H1 (cell line): ENCODE measurements around the gene SYT17. TPM values are rescaled to one million over a fixed set of nuclear protein-coding genes. Genes with fewer than 3 reads are reported as not detected.

Experiments used
- CTCF ChIA-PET: fragments of 300-600 bp; sonication (Branson Sonifier 250); formaldehyde crosslinking; loops from one replicate; lab custom pipeline; 2021; ENCODE audit not compliant: partially characterized antibody; lab: Charles Lee
- POLR2A ChIA-PET: fragments of 300-600 bp; sonication (Branson Sonifier 250); formaldehyde crosslinking; loops from one replicate; lab custom pipeline; 2021; ENCODE audit warnings: inconsistent platforms; ENCODE audit not compliant: partially characterized antibody; lab: Charles Lee
- DNase-seq, 2 experiments: peaks; one replicate each; pipeline versions ENCODE4 v3.0.0 to v3.0.0-alpha.2; 2010 to 2022; ENCODE audit warnings: low spot score in 2 of 2, low read depth in 1 of 2, mixed read lengths in 1 of 2
- FAIRE-seq: peaks from 2 replicates; lab custom pipeline; 2011; peaks lifted over from hg19 to GRCh38; lab: Jason Lieb, UNC
- H2AFZ ChIP-seq: 2 replicates; pipeline ENCODE4 v1.8.1; 2012; ENCODE audit warnings: low read length, inconsistent platforms
- H2AK5ac ChIP-seq: 2 replicates; pipeline ENCODE4 v1.6.1; 2013; ENCODE audit warnings: low read depth, low read length
- H2BK120ac ChIP-seq: replicated peaks from 2 replicates; pipeline ENCODE3; 2013; ENCODE audit warnings: low read depth, low read length, inconsistent platforms
- H2BK12ac ChIP-seq: 2 replicates; pipeline ENCODE4 v1.6.1; 2013; ENCODE audit warnings: low read depth, low read length
- H2BK15ac ChIP-seq: 2 replicates; pipeline ENCODE4 v1.6.1; 2013; ENCODE audit warnings: low read length
- H2BK20ac ChIP-seq: 2 replicates; pipeline ENCODE4 v1.6.1; 2013; ENCODE audit warnings: low read length
- H2BK5ac ChIP-seq: 2 replicates; pipeline ENCODE4 v1.6.1; 2013; ENCODE audit warnings: low read depth, low read length
- H3K14ac ChIP-seq: 2 replicates; pipeline ENCODE4 v1.6.1; 2013; ENCODE audit warnings: inconsistent platforms; ENCODE audit not compliant: insufficient read length
- H3K18ac ChIP-seq: 2 replicates; pipeline ENCODE4 v1.6.1; 2013; ENCODE audit warnings: low read length; ENCODE audit errors: extremely low read depth
- H3K23ac ChIP-seq: 2 replicates; pipeline ENCODE4 v1.6.1; 2013; ENCODE audit warnings: inconsistent platforms; ENCODE audit not compliant: insufficient read length
- H3K23me2 ChIP-seq: 2 replicates; pipeline ENCODE4 v1.6.1; 2013; ENCODE audit warnings: low read depth, low read length
- H3K27ac ChIP-seq: 2 replicates; pipeline ENCODE4 v1.6.1; 2011; ENCODE audit warnings: low read depth, low read length, inconsistent platforms
- H3K27me3 ChIP-seq, 4 experiments: replicated peaks in 1 of 4; 1 replicate in 1 of 4; 2 replicates in 3 of 4; pipeline versions ENCODE4 v1.6.1 to v1.8.1; 2011 to 2013; ENCODE audit warnings: low read length in 3 of 4, mild to moderate bottlenecking in 3 of 4, inconsistent platforms in 2 of 4, mixed read lengths in 2 of 4, moderate library complexity in 1 of 4; ENCODE audit not compliant: control insufficient read depth in 3 of 4, insufficient read depth in 3 of 4; ENCODE audit errors: extremely low read depth in 1 of 4
- H3K36me3 ChIP-seq, 4 experiments: 2 replicates each; pipeline versions ENCODE4 v1.6.1 to v1.8.1; 2011 to 2013; ENCODE audit warnings: mild to moderate bottlenecking in 4 of 4, low read length in 3 of 4, moderate library complexity in 2 of 4, control low read depth in 1 of 4, inconsistent platforms in 1 of 4; ENCODE audit not compliant: insufficient read depth in 4 of 4, control insufficient read depth in 2 of 4
- H3K4ac ChIP-seq: replicated peaks from 2 replicates; pipeline ENCODE3; 2013; ENCODE audit warnings: low read length, low read depth, mixed read lengths, inconsistent platforms; ENCODE audit not compliant: insufficient read length
- H3K4me1 ChIP-seq, 4 experiments: replicated peaks in 1 of 4; 1 replicate in 1 of 4; 2 replicates in 3 of 4; pipeline versions ENCODE4 v1.6.1 to v1.8.1; 2011 to 2013; ENCODE audit warnings: low read length in 3 of 4, inconsistent platforms in 2 of 4, mixed read lengths in 1 of 4; ENCODE audit not compliant: insufficient read depth in 4 of 4, control insufficient read depth in 3 of 4
- H3K4me2 ChIP-seq, 2 experiments: 2 replicates each; pipeline versions ENCODE4 v1.6.1 to v1.8.1; 2011 to 2013; ENCODE audit warnings: low read depth in 2 of 2, low read length in 2 of 2, control low read depth in 1 of 2, inconsistent platforms in 1 of 2, mild to moderate bottlenecking in 1 of 2; ENCODE audit not compliant: insufficient read depth in 1 of 2
- H3K4me3 ChIP-seq, 4 experiments: fragments of 200-600, 300-600 bp in 1 of 4; sonication (generic), shearing (Covaris generic), sonication (Bioruptor Twin) in 1 of 4; 2 replicates each; pipeline versions ENCODE4 v1.5.1 to v1.8.1; 2011 to 2016; ENCODE audit warnings: low read length in 4 of 4, low read depth in 3 of 4, control low read depth in 2 of 4, inconsistent platforms in 2 of 4, mild to moderate bottlenecking in 2 of 4, mixed read lengths in 1 of 4, moderate library complexity in 1 of 4; ENCODE audit not compliant: insufficient read depth in 2 of 4; ENCODE audit errors: extremely low read depth in 1 of 4
- H3K56ac ChIP-seq: replicated peaks from 2 replicates; pipeline ENCODE3; 2013; ENCODE audit warnings: low read depth, mild to moderate bottlenecking, mixed read lengths, low read length, inconsistent platforms; ENCODE audit not compliant: insufficient read length
- H3K79me1 ChIP-seq: 2 replicates; pipeline ENCODE4 v1.6.1; 2013; ENCODE audit warnings: low read depth, low read length, control low read depth
- H3K79me2 ChIP-seq, 2 experiments: 2 replicates each; pipeline versions ENCODE4 v1.6.1 to v1.8.1; 2012 to 2013; ENCODE audit warnings: low read length in 2 of 2, mild to moderate bottlenecking in 2 of 2, inconsistent platforms in 1 of 2; ENCODE audit not compliant: insufficient read depth in 2 of 2, control insufficient read depth in 1 of 2
- H3K9ac ChIP-seq, 4 experiments: replicated peaks in 1 of 4; 1 replicate in 1 of 4; 2 replicates in 3 of 4; pipeline versions ENCODE4 v1.6.1 to v1.8.1; 2011 to 2013; ENCODE audit warnings: low read depth in 3 of 4, low read length in 3 of 4, control low read depth in 2 of 4, mild to moderate bottlenecking in 2 of 4, moderate library complexity in 2 of 4, inconsistent platforms in 1 of 4; ENCODE audit errors: extremely low read depth in 1 of 4
- H3K9me3 ChIP-seq, 2 experiments: 2 replicates each; pipeline versions ENCODE4 v1.6.1 to v1.8.1; 2012 to 2013; ENCODE audit warnings: mild to moderate bottlenecking in 2 of 2, moderate library complexity in 2 of 2, control low read depth in 1 of 2, inconsistent platforms in 1 of 2, low read depth in 1 of 2, low read length in 1 of 2, mixed read lengths in 1 of 2; ENCODE audit not compliant: insufficient read depth in 2 of 2
- H4K20me1 ChIP-seq, 2 experiments: replicated peaks in 1 of 2; 2 replicates each; pipeline versions ENCODE3 to v1.8.1; 2011 to 2013; ENCODE audit warnings: inconsistent platforms in 2 of 2, low read length in 2 of 2, mild to moderate bottlenecking in 1 of 2; ENCODE audit not compliant: insufficient read depth in 2 of 2, control insufficient read depth in 1 of 2
- H4K5ac ChIP-seq: 2 replicates; pipeline ENCODE4 v1.6.1; 2013; ENCODE audit warnings: low read length, low read depth, mixed read lengths, inconsistent platforms; ENCODE audit not compliant: insufficient read length
- H4K8ac ChIP-seq: 2 replicates; pipeline ENCODE4 v1.8.0; 2013; ENCODE audit warnings: mild to moderate bottlenecking, moderate library complexity, low read length, inconsistent platforms; ENCODE audit not compliant: insufficient read depth; ENCODE audit errors: extremely low read depth
- H4K91ac ChIP-seq: replicated peaks from 2 replicates; pipeline ENCODE3; 2013; ENCODE audit warnings: low read length, mixed read lengths, inconsistent platforms; ENCODE audit not compliant: insufficient read length
- BACH1 ChIP-seq: IDR thresholded peaks from 2 replicates; pipeline ENCODE4 v1.6.1; 2012; ENCODE audit warnings: low read length, improper control_type of control experiment
- CBX8 ChIP-seq: fragments of 300-800, 300-1000 bp; sonication (generic); IDR thresholded peaks from 2 replicates; pipeline ENCODE4 v1.7.1; 2016; ENCODE audit warnings: low read depth, low read length, borderline replicate concordance
- CTBP2 ChIP-seq: IDR thresholded peaks from 2 replicates; pipeline ENCODE4 v1.7.0; 2011; ENCODE audit warnings: borderline replicate concordance, mild to moderate bottlenecking, moderate library complexity, mixed read lengths, low read length; ENCODE audit not compliant: insufficient read depth, insufficient read length
- EGR1 ChIP-seq: IDR thresholded peaks from 2 replicates; pipeline ENCODE4 v1.6.1; 2011; ENCODE audit warnings: low read depth, low read length, borderline replicate concordance
- KDM5A ChIP-seq: fragments of 200-600 bp; IDR thresholded peaks from 2 replicates; pipeline ENCODE4 v1.7.1; 2012; ENCODE audit warnings: mild to moderate bottlenecking, low read length, inconsistent platforms, mixed read lengths
- MAFK ChIP-seq: IDR thresholded peaks from 2 replicates; pipeline ENCODE4 v1.6.1; 2012; ENCODE audit warnings: low read depth, mild to moderate bottlenecking, improper control_type of control experiment, low read length
- NANOG ChIP-seq: IDR thresholded peaks from 2 replicates; pipeline ENCODE4 v1.6.1; 2011; ENCODE audit warnings: low read length, low read depth, mild to moderate bottlenecking, inconsistent platforms; ENCODE audit not compliant: insufficient read depth, poor library complexity, severe bottlenecking
- NRF1 ChIP-seq: IDR thresholded peaks from 2 replicates; pipeline ENCODE4 v1.6.1; 2011; ENCODE audit warnings: mild to moderate bottlenecking, low read depth, low read length, improper control_type of control experiment
- POLR2A ChIP-seq, 2 experiments: IDR thresholded peaks; 1 replicate in 1 of 2; 2 replicates in 1 of 2; pipeline ENCODE4 v1.6.1; 2011; ENCODE audit warnings: low read depth in 2 of 2, low read length in 2 of 2, mild to moderate bottlenecking in 2 of 2; ENCODE audit errors: control extremely low read depth in 1 of 2
- SIX5 ChIP-seq: IDR thresholded peaks from 2 replicates; pipeline ENCODE4 v1.6.1; 2011; ENCODE audit warnings: mild to moderate bottlenecking, low read depth, low read length
- TBP ChIP-seq: IDR thresholded peaks from 2 replicates; pipeline ENCODE4 v1.6.1; 2011; ENCODE audit warnings: low read depth, low read length, improper control_type of control experiment
- TEAD4 ChIP-seq: IDR thresholded peaks from 2 replicates; pipeline ENCODE4 v1.6.1; 2012; ENCODE audit warnings: low read depth, low read length, inconsistent platforms, mixed read lengths
- YY1 ChIP-seq: IDR thresholded peaks from 2 replicates; pipeline ENCODE4 v1.6.1; 2011; ENCODE audit warnings: low read depth, mild to moderate bottlenecking, low read length
- WGBS, 2 experiments: shearing (Covaris generic) in 1 of 2; methylation state at CpG; one replicate each; pipeline versions ENCODE4 v1.1.6 to v1.1.7; 2013 to 2015; ENCODE audit warnings: low lambda C conversion rate in 2 of 2, mixed read lengths in 2 of 2, inconsistent platforms in 1 of 2, low coverage in 1 of 2, missing lambda C conversion rate in 1 of 2; ENCODE audit not compliant: insufficient replicate concordance in 2 of 2, insufficient coverage in 1 of 2, insufficient read length in 1 of 2; ENCODE audit errors: extremely low coverage in 1 of 2, missing lambda C conversion rate in 1 of 2; 5-methylcytosine and 5-hydroxymethylcytosine counted together
- polyA plus RNA-seq, 7 experiments: library from polyadenylated mRNA; depleted of rRNA in 3 of 7; stranded (reverse) in 5 of 7; unstranded in 2 of 7; fragments of >200 nt in 5 of 7; fragments of 200-250 nt in 2 of 7; gene quantifications; 1 replicate in 5 of 7; 2 replicates in 1 of 7; 4 replicates in 1 of 7; pipeline versions ENCODE4 v1.2.1 to v1.2.3, GENCODE V29; 2011 to 2013; ENCODE audit warnings: missing spikeins in 2 of 7, mixed read lengths in 2 of 7
- total RNA-seq: library from RNA; stranded (reverse); fragmentation: NEBNext Ultra II Directional; extraction: Animal tissue kit (Norgen Biotek cat#: 25700); gene quantifications from 2 replicates; pipeline ENCODE4 v1.2.1, GENCODE V29; 2021
- TF ChIP-seq, protein P1 (sequence below): IDR thresholded peaks from 2 replicates; pipeline ENCODE4 v1.6.1; 2011; ENCODE audit warnings: low read depth, mild to moderate bottlenecking, low read length; ENCODE audit not compliant: insufficient read depth

Gene SYT17
- total and polyA plus RNA-seq, 2 of the 8 experiments (the other 6 are each of a cell fraction or from before 2014, with no cell fraction given): 5.8 to 18.1 TPM

DNA sequence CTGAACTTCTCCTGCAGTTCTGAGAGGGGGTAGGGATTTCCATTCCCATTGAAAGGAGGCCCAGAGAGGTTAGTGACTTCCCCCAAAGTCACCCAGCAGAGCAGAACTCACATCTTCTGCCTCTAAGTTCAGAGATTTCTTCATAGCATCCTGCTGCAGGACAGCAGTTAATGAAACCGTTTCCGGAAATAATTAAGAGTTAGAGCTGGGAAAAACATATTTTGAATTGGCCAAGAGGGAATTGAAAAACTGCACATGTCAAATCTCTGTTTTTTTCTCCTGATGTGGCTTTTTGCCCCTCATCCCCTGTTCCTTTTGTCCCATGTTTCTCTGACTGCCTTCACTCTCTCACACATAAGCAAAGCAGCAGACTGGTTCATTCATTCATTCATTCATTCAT is 27.6 kb upstream of the SYT17 start:
- H2BK12ac ChIP-seq: no peak overlapping the region
- DNase-seq: no peak
- H3K18ac ChIP-seq: no peak overlapping the region
- H3K9ac ChIP-seq: no peak overlapping the region
- CTCF ChIA-PET: interaction anchor here (0.9 to 1.1 kb wide), 3 partner anchors 26 to 54 kb away, joined by 3 to 6 read pairs (median 4); partner anchors contain the start of gene ITPRIPL2
- H2BK5ac ChIP-seq: no peak overlapping the region
- 0 out of 7 replicates have a peak, but pooled peaks cover 0 to 3% (median 0%) of the 10 kb centered on the region in 4 experiments for H3K4me1 ChIP-seq
- no peak overlapping the region for H3K56ac ChIP-seq
- H2AK5ac ChIP-seq: no peak overlapping the region
- no peak overlapping the region for H3K27ac ChIP-seq
- POLR2A ChIA-PET: no interaction called here
- H2BK120ac ChIP-seq: no peak overlapping the region
- H3K27me3 ChIP-seq: no peaks in the 10 kb centered on the region
- no peak for FAIRE-seq
- 93% methylated on average over 2 of the region's 2 CpGs; no CpG with 5 or more reads in 1 of the 2 experiments for WGBS, 2 experiments
- H3K79me2 ChIP-seq: no peaks in the 10 kb centered on the region
- H3K14ac ChIP-seq: no peak overlapping the region
- H3K79me1 ChIP-seq: no peaks in the 10 kb centered on the region
- no peak overlapping the region for H3K4me3 ChIP-seq
- no peak overlapping the region for H3K23ac ChIP-seq
- H3K36me3 ChIP-seq: no peaks in the 10 kb centered on the region
- H3K4ac ChIP-seq: no peak overlapping the region
- no peaks in the 10 kb centered on the region for H3K9me3 ChIP-seq
- no peak overlapping the region for H3K4me2 ChIP-seq
- H4K91ac ChIP-seq: no peak overlapping the region
- H2AFZ ChIP-seq: no peak overlapping the region
- no peaks in the 10 kb centered on the region for H3K23me2 ChIP-seq
- no peaks in the 10 kb centered on the region for H4K20me1 ChIP-seq
- no peak overlapping the region for H2BK20ac ChIP-seq
- H2BK15ac ChIP-seq: no peak overlapping the region
- no peak overlapping the region for H4K8ac ChIP-seq
- no peak overlapping the region for H4K5ac ChIP-seq
- no peak for TF ChIP-seq YY1
- TF ChIP-seq CTBP2: no peak
- no peak for TF ChIP-seq MAFK
- no peak for TF ChIP-seq TBP
- no peak for TF ChIP-seq NRF1
- no peak for TF ChIP-seq POLR2A (IDR thresholded peaks at IDR 0.05; ENCODE audit: control extremely low read depth in 1 of 2, low read depth in 2 of 2, low read length in 2 of 2)
- TF ChIP-seq EGR1: no peak
- TF ChIP-seq NANOG: no peak
- no peak for TF ChIP-seq BACH1
- TF ChIP-seq TEAD4: no peak
- no peak for TF ChIP-seq CBX8
- TF ChIP-seq SIX5: no peak
- TF ChIP-seq, protein P1, sequence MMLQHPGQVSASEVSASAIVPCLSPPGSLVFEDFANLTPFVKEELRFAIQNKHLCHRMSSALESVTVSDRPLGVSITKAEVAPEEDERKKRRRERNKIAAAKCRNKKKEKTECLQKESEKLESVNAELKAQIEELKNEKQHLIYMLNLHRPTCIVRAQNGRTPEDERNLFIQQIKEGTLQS: no peak
- no peak for TF ChIP-seq KDM5A
